Spinal cord (tissue), 10 donors: ENCODE data around the gene PELI2. TPM values are rescaled to one million over a fixed set of nuclear protein-coding genes. Genes with fewer than 3 reads are reported as not detected.

Experiments used
- DNase-seq, 6 donors: peaks; one replicate each; pipeline versions ENCODE4 v3.0.0 to v3.0.0-alpha.2; 2013 to 2015; ENCODE audit warnings: low spot score in 6 of 6, low read depth in 4 of 6
- H3K27ac ChIP-seq: one replicate; pipeline ENCODE4 v1.5.1; 2013; ENCODE audit warnings: low read depth, low read length, control low read depth
- H3K27me3 ChIP-seq: one replicate; pipeline ENCODE4 v1.6.1; 2013; ENCODE audit warnings: low read length; ENCODE audit not compliant: control insufficient read depth, insufficient read depth
- H3K36me3 ChIP-seq: one replicate; pipeline ENCODE4 v1.6.1; 2013; ENCODE audit warnings: low read length; ENCODE audit not compliant: control insufficient read depth, insufficient read depth
- H3K4me1 ChIP-seq: one replicate; pipeline ENCODE4 v1.6.1; 2013; ENCODE audit warnings: low read length; ENCODE audit not compliant: control insufficient read depth, insufficient read depth
- H3K4me3 ChIP-seq: one replicate; pipeline ENCODE4 v1.5.1; 2013; ENCODE audit warnings: low read depth, low read length, control low read depth
- H3K9me3 ChIP-seq: one replicate; pipeline ENCODE4 v1.6.1; 2013; ENCODE audit warnings: low read length; ENCODE audit not compliant: control insufficient read depth, insufficient read depth
- WGBS: methylation state at CpG from one replicate; pipeline ENCODE4 v1.1.5; 2013; ENCODE audit warnings: missing lambda C conversion rate; ENCODE audit not compliant: insufficient coverage; 5-methylcytosine and 5-hydroxymethylcytosine counted together
- polyA plus RNA-seq, 2 donors: library from polyadenylated mRNA; unstranded; fragments of 120-200 nt; gene quantifications; one replicate each; pipeline ENCODE4 v1.2.1, GENCODE V29; 2013; ENCODE audit not compliant: insufficient read length in 2 of 2
- total RNA-seq, 2 donors: library from RNA; depleted of rRNA in 1 of 2; stranded (reverse); fragments of 120-200 nt in 1 of 2; fragments of >200 nt in 1 of 2; gene quantifications; one replicate each; pipeline versions ENCODE4 v1.2.3 to v1.2.4, GENCODE V29; 2013 to 2014
- donor health status: healthy.

PELI2 gene
- total and polyA plus RNA-seq, 4 donors: 8.5 to 20.3 (median 12.9) TPM

DNA sequence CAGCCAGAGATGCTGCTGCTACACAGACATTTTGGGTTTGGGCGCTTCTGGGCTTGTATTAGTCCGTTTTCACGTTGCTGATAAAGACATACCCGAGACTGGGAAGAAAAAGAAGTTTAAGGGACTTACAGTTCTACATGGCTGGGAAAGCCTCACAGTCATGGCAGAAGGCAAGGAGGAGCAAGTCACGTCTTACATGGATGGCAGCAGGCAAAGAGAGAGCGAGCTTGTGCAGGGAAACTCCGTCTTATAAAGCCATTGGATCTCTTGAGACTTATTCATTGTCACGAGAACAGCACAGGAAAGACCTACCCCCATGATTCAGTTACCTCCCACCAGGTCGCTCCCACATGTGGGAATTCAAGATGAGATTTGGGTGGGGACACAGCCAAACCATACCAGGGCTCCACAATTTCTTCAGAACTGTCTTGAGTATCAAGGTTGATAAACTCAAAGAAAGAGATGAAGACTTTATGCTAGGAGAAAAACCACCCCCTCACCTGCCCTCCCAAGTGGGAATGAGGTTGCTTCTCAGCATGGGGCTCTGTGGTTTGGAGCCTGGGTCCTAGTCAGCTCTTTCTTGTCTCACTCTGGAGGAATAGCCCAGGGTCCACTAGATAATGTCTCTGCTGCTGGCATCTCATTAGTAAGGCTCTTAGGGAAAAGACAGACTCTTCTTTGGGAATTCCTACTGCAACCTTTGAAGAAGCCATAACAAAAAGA, 200.3 kb downstream of the PELI2 start:
- no peak overlapping the region for H3K27ac ChIP-seq
- WGBS: 98% methylated on average over 5 of the region's 9 CpGs
- DNase-seq: no peak
- H3K9me3 ChIP-seq: no peaks in the 10 kb centered on the region
- H3K4me1 ChIP-seq: no peaks in the 10 kb centered on the region
- H3K36me3 ChIP-seq: no peaks in the 10 kb centered on the region
- no peaks in the 10 kb centered on the region for H3K27me3 ChIP-seq
- no peak overlapping the region for H3K4me3 ChIP-seq

GRCh38 chr14:56321861-56322260, 203.7 kb downstream of the PELI2 start:
- H3K9me3 ChIP-seq: no peaks in the 10 kb centered on the region
- no peak overlapping the region for H3K27ac ChIP-seq
- H3K4me1 ChIP-seq: no peaks in the 10 kb centered on the region
- H3K27me3 ChIP-seq: no peaks in the 10 kb centered on the region
- no peak overlapping the region for H3K4me3 ChIP-seq
- peak in 1 of 6 donors; percentile 39 for DNase-seq
- no peaks in the 10 kb centered on the region for H3K36me3 ChIP-seq

DNA sequence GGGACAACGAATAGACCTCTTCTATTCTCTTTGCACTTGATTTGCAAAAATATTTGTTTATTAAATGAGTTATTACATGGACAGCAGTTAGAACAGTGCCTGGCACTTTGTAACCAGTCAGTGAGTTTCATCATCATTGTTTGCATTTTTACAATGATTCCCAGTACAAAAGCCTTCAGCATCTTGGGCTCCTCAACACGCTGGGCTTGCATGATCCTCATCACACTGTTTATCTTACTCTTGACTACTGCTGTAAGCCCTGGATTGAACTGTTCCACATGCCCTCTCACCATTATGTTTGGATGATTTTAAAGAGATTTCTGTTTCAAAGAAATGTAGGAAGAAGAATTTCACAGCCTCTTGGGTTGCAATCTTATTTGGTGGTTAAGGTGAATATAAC, 204.3 kb downstream of the PELI2 start:
- Histone ChIP-seq H3K27ac (no peak overlapping the region), H3K36me3 (no peaks in the 10 kb centered on the region), H3K27me3 (no peaks in the 10 kb centered on the region), H3K4me3 (no peak overlapping the region), H3K9me3 (no peaks in the 10 kb centered on the region), H3K4me1 (no peaks in the 10 kb centered on the region)
- no CpG with 5 or more reads among the region's 2 CpGs for WGBS
- no peak for DNase-seq

- Histone ChIP-seq H3K36me3 (no peaks in the 10 kb centered on the region), H3K9me3 (no peaks in the 10 kb centered on the region), H3K27ac (no peak overlapping the region), H3K4me3 (no peak overlapping the region), H3K4me1 (no peaks in the 10 kb centered on the region), H3K27me3 (no peaks in the 10 kb centered on the region)
- DNase-seq: no peak
- WGBS: no CpG with 5 or more reads among the region's 2 CpGs
These were observed 206.2 kb downstream of the PELI2 start for GRCh38 chr14:56324454-56324853.

GRCh38 chr14:56324856-56325699, 206.9 kb downstream of the PELI2 start:
- Histone ChIP-seq H3K36me3 (no peaks in the 10 kb centered on the region), H3K27me3 (no peaks in the 10 kb centered on the region), H3K9me3 (no peaks in the 10 kb centered on the region), H3K27ac (no peak overlapping the region), H3K4me3 (no peak overlapping the region), H3K4me1 (no peaks in the 10 kb centered on the region)
- DNase-seq: peak in 2 of 6 donors; percentile 19 to 71
- WGBS: 100% methylated on average over 2 of the region's 5 CpGs

DNA sequence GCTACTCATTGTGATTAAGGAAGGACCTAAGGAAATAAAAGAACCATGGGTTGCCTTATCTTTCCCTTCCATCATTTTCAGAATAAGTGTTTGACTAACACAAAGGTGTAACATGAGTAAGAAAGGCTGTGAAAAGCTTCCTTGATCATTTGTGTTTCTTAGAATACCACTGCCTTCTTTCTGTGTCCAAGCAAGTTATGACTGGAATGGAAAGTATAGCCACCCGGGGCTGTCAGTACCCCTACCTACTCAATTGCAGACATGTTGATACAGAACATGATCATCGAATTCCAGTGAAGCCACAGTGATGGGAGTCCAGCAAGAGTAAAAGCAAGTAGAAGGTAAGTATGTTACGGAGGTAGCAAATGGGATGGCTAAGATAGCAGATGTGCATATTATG, 209.8 kb downstream of the PELI2 start:
- no peaks in the 10 kb centered on the region for H3K9me3 ChIP-seq
- no CpG with 5 or more reads among the region's 3 CpGs for WGBS
- no peaks in the 10 kb centered on the region for H3K36me3 ChIP-seq
- H3K27me3 ChIP-seq: no peaks in the 10 kb centered on the region
- H3K4me3 ChIP-seq: no peak overlapping the region
- no peak for DNase-seq
- H3K27ac ChIP-seq: no peak overlapping the region
- H3K4me1 ChIP-seq: no peaks in the 10 kb centered on the region

- no peaks in the 10 kb centered on the region for H3K9me3 ChIP-seq
- H3K27me3 ChIP-seq: no peaks in the 10 kb centered on the region
- no peak overlapping the region for H3K4me3 ChIP-seq
- peak in 2 of 6 donors; percentile 51 to 55 for DNase-seq
- no peaks in the 10 kb centered on the region for H3K36me3 ChIP-seq
- WGBS: 58% methylated on average over 3 of the region's 7 CpGs
- no peak overlapping the region for H3K27ac ChIP-seq
- H3K4me1 ChIP-seq: no peaks in the 10 kb centered on the region
These were observed 213.5 kb downstream of the PELI2 start for GRCh38 chr14:56331592-56332216.

DNA sequence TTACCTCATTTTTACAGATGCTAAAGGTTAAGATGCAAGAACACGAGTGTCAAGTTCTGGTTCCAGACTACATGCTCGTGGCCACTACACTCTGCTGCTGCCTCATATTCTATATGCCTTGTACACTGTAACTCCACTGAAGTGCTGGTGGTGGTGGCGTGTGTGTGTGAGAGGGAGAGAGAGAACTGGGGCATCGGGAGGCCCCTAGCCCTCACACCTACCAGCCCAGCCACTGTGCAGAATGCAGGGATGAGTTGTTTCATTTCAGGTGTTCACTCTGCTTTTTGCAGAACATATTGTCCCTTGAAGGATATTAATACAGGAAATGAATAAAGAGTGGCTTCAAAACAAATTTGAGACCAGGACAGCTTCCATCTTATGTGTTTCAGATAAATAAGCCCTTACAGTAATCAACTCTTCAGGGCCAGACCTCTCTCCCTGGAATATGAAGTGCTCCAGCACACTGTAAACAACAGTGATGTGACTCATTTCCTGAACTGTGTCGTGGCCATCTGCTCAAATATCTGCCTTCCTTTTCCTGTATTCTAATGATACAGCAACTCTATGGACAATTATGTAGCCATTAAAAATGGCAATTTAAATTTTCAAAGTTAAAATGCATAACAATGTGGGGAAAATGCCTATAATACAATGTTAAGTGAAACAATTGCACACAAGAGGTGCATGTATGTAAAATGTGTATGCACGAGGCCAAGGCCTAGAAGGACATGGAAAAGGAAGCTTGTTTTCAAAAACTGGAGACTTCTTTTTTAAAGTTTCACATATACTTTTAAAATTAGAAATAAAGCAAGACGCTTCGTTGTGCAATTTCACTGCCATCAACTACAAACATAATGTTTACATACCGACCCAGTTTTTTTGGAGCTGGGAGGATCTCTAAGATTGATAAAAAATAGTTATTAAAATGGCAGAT, 215.4 kb downstream of the PELI2 start:
- Histone ChIP-seq H3K36me3 (no peaks in the 10 kb centered on the region), H3K27ac (no peak overlapping the region), H3K4me3 (no peak overlapping the region), H3K9me3 (no peaks in the 10 kb centered on the region), H3K4me1 (no peaks in the 10 kb centered on the region), H3K27me3 (no peaks in the 10 kb centered on the region)
- WGBS: 90% methylated on average over 2 of the region's 9 CpGs
- DNase-seq: no peak

DNA sequence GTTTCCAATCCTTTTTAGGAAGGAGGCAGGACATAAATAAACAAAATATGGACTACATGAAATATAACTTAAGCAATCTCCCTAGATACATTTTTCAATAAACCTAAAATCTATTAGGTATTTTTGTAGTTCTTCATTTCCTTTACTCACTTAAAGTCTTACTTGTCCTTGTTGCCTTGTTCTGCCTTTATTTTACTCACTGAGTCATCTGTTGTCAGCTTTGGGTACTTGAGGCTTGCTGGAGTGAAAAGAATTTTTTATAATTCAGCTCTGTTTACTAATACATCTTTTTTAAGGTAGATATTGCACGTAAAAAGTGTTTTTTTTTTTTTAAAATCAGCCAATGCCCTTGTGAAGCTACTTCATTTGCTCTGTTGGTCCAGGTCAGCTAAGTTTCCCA, 216.2 kb downstream of the PELI2 start:
- Histone ChIP-seq H3K36me3 (no peaks in the 10 kb centered on the region), H3K27me3 (no peaks in the 10 kb centered on the region), H3K9me3 (no peaks in the 10 kb centered on the region), H3K27ac (no peak overlapping the region), H3K4me1 (no peaks in the 10 kb centered on the region), H3K4me3 (no peak overlapping the region)
- no peak for DNase-seq
- no CpG with 5 or more reads among the region's 1 CpG for WGBS
